ENCODE data around the gene MTRR. TPM values are rescaled to one million over a fixed set of nuclear protein-coding genes. Genes with fewer than 3 reads are reported as not detected.
A peak's percentile ranks its signal among the peaks of the same experiment; 100 is the strongest.

MTRR gene
- total and polyA plus RNA-seq, 8 donors: 9.7 to 53.9 (median 18.5) TPM

DNA sequence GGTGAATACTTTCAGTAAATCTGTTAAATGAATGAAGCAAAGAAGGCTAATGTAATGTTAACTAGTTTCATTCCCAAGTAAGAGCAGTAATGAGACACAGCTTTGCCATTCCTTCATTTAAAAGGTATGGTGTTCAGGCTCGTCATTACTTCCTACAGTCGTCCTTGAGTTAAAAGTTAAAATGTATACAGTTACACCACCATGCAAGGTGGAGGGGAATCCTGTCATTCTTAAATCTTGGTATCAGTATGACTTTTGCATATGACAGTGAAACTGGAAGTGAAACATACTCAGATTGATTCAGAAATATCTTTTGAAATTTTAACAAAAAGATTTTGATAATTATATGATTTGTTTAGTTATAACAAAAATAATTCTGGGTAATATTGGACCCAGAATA lies 25.9 kb downstream of the MTRR start:
- H3K36me3 ChIP-seq: peaks cover 66 to 100% (median 97%) of the 10 kb centered on the region in 4 donors
- H3K27me3 ChIP-seq: no peaks in the 10 kb centered on the region
- intact Hi-C loops (cut with DNase I; ENCODE audit: low total_unique reads): no loop called here
- no peaks in the 10 kb centered on the region for H3K4me1 ChIP-seq
- no peak overlapping the region for H3K4me3 ChIP-seq
- TF ChIP-seq POLR2AphosphoS5 (IDR thresholded peaks at IDR 0.05) (no peak), POLR2A (IDR thresholded peaks at IDR 0.05) (no peak), EP300 (IDR thresholded peaks at IDR 0.05) (no peak)
- TF ChIP-seq, protein P1, sequence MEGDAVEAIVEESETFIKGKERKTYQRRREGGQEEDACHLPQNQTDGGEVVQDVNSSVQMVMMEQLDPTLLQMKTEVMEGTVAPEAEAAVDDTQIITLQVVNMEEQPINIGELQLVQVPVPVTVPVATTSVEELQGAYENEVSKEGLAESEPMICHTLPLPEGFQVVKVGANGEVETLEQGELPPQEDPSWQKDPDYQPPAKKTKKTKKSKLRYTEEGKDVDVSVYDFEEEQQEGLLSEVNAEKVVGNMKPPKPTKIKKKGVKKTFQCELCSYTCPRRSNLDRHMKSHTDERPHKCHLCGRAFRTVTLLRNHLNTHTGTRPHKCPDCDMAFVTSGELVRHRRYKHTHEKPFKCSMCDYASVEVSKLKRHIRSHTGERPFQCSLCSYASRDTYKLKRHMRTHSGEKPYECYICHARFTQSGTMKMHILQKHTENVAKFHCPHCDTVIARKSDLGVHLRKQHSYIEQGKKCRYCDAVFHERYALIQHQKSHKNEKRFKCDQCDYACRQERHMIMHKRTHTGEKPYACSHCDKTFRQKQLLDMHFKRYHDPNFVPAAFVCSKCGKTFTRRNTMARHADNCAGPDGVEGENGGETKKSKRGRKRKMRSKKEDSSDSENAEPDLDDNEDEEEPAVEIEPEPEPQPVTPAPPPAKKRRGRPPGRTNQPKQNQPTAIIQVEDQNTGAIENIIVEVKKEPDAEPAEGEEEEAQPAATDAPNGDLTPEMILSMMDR (IDR thresholded peaks at IDR 0.05): no peak
- WGBS, 5 donors: 64 to 80% (median 77%) methylated on average over 2 of the region's 2 CpGs
- DNase-seq: no peak
- H3K27ac ChIP-seq: no peak overlapping the region
- no peaks in the 10 kb centered on the region for H3K9me3 ChIP-seq

DNA sequence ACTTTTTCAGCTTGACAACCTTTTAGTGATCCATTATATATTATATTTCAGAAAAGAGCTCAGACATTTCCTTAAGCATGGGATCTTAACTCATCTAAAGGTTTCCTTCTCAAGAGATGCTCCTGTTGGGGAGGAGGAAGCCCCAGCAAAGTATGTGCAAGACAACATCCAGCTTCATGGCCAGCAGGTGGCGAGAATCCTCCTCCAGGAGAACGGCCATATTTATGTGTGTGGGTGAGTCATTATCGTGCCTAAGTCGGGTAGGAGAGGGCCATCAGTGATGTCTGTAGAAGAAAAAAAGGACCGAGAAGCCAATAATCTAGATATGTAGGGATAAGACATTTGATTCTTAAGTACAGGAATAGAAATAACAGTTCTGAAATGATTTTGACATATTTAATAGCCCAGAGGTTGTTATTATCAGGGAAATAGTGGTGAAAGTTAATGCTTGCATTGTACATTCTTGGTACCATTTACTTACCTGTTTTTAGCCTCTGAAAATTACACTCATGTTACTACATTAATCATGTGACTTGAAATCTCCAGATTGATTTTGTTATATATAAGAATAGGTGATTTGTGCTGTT lies 28.2 kb downstream of the MTRR start:
- intact Hi-C loops (cut with DNase I; ENCODE audit: low total_unique reads): no loop called here
- Histone ChIP-seq H3K27me3 (no peaks in the 10 kb centered on the region), H3K4me3 (no peak overlapping the region), H3K9me3 (no peaks in the 10 kb centered on the region), H3K4me1 (no peaks in the 10 kb centered on the region), H3K36me3 (peaks cover 60 to 100% (median 100%) of the 10 kb centered on the region in 4 donors), H3K27ac (no peak overlapping the region)
- peak in 1 of 2 donors; percentile 44 for DNase-seq
- no peak for TF ChIP-seq EP300 (IDR thresholded peaks at IDR 0.05)
- no peak for TF ChIP-seq POLR2A (IDR thresholded peaks at IDR 0.05)
- TF ChIP-seq, protein P1 (IDR thresholded peaks at IDR 0.05): no peak
- TF ChIP-seq POLR2AphosphoS5 (IDR thresholded peaks at IDR 0.05): no peak
- 70 to 80% (median 72%) methylated on average over 5 of the region's 5 CpGs for whole genome bisulfite sequencing, 5 donors

DNA sequence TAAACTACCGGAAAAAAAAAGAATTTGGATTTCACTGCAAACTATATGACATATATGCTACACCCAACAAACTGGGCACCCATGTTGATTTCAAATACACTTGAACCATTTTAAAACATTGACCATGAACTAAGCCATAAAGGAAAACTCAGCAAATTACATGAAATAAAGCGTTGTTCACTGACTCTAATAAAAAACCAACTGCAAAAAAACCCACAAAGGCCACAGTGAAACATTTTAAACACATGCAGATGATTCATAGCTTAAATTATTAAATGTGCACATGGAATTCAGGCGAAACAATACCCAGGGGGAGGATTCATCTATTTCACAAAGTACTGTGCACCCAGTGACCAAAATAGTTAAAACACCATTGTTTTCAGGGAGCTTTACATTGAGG lies 33.3 kb downstream of the MTRR start:
- Histone ChIP-seq H3K27me3 (no peaks in the 10 kb centered on the region), H3K4me3 (no peak overlapping the region), H3K27ac (no peak overlapping the region), H3K36me3 (peaks cover 30 to 86% (median 76%) of the 10 kb centered on the region in 4 donors), H3K4me1 (no peaks in the 10 kb centered on the region), H3K9me3 (peaks cover 0 to 3% (median 2%) of the 10 kb centered on the region in 4 donors)
- TF ChIP-seq EP300 (IDR thresholded peaks at IDR 0.05): no peak
- TF ChIP-seq POLR2AphosphoS5 (IDR thresholded peaks at IDR 0.05): no peak
- TF ChIP-seq, protein P1 (IDR thresholded peaks at IDR 0.05): no peak
- TF ChIP-seq POLR2A (IDR thresholded peaks at IDR 0.05): no peak
- 67 to 97% (median 95%) methylated on average over 3 of the region's 3 CpGs for WGBS, 5 donors
- intact Hi-C loops (cut with DNase I; ENCODE audit: low total_unique reads): no loop called here
- no peak for DNase-seq

DNA sequence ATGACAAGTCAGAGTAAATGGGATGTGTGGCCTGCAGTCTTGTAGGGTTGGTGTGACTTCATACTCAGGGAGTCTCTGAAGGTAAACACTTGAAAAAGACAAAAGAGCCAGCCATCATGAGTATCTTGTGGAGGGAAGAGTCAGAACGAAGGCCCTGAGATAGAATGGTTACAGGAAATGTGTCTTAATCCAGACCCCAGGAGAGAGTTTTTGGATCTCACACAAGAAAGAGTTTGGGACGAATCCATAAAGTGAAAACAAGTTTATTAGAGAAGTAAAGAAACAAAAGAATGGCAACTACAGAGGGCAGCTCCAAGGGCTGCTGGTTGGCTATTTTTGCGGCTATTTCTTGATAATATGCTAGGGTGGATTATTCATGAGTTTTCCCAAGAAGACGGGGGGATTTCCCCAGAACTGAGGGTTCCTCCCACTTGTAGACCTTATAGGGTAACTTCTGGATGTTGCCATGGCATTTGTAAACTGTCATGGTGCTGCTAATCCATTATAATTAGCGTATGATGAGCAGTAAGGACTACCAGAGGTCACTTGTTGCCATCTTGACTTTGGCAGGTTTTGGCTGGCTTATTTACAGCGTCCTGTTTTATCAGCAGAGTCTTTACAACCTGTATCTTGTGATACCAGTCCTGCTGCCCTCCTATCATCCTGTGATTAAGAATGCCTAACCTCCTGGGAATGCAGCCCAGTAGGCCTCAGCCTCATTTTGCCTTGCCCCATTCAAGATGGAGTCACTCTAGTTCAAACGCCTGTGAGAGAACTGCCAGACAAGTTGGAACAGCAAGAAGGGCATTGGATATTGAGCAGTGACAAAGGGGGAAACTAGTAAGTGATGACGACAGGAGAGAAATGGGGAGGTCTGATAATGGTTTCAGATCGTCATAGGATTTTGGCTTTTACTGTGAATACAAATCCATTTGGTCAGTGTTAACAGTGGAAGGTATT lies 34.0 kb downstream of the MTRR start:
- intact Hi-C loops (cut with DNase I; ENCODE audit: low total_unique reads): no loop called here
- H3K27me3 ChIP-seq: no peaks in the 10 kb centered on the region
- no peak for TF ChIP-seq POLR2AphosphoS5 (IDR thresholded peaks at IDR 0.05)
- no peak for TF ChIP-seq POLR2A (IDR thresholded peaks at IDR 0.05)
- TF ChIP-seq, protein P1 (IDR thresholded peaks at IDR 0.05): no peak
- TF ChIP-seq EP300 (IDR thresholded peaks at IDR 0.05): no peak

More for the DNA sequence above, 34.0 kb downstream of the MTRR start:
- Histone ChIP-seq H3K9me3 (peaks cover 0 to 10% (median 6%) of the 10 kb centered on the region in 4 donors), H3K36me3 (peaks cover 29 to 83% (median 73%) of the 10 kb centered on the region in 4 donors), H3K4me3 (no peak overlapping the region), H3K4me1 (no peaks in the 10 kb centered on the region), H3K27ac (no peak overlapping the region)
- WGBS, 5 donors: 88 to 93% (median 89%) methylated on average over 9 of the region's 9 CpGs
- DNase-seq: no peak

Measured in stomach (tissue), 9 donors.